HL-60 (cell line): ENCODE results near the gene TMEM156.

Experiments used
- POLR2AphosphoS5 ChIP-seq: IDR thresholded peaks from 2 replicates; pipeline ENCODE4 v1.6.1; 2012; ENCODE audit warnings: low read depth
- TF ChIP-seq, protein P1 (sequence below): IDR thresholded peaks from one replicate; pipeline ENCODE4 v1.5.1; 2011; ENCODE audit warnings: low read length, control low read depth, inconsistent platforms; ENCODE audit not compliant: insufficient read depth
- TF ChIP-seq, protein P2 (sequence below): IDR thresholded peaks from 2 replicates; pipeline ENCODE4 v1.6.1; 2012; ENCODE audit warnings: low read depth; ENCODE audit not compliant: insufficient replicate concordance

DNA sequence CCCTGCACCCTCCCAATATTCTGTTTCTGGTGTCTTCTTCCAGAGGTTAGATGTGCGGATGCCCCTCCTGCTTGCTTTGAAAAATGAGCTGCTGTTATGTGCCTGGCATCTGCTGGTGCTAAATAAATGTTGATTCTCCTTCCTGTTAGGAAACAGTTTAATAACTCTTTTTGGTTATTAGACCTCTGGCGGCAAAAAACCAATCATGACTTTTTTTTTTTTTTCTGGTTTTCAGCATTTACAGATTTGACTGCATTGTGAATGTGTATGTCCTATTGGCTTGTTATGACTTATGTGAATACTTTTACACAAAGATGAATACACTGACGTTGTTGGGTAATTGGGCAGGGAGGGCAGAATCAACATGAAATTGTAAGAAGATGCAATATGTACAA, 13.6 kb upstream of the TMEM156 start:
- TF ChIP-seq, protein P1, sequence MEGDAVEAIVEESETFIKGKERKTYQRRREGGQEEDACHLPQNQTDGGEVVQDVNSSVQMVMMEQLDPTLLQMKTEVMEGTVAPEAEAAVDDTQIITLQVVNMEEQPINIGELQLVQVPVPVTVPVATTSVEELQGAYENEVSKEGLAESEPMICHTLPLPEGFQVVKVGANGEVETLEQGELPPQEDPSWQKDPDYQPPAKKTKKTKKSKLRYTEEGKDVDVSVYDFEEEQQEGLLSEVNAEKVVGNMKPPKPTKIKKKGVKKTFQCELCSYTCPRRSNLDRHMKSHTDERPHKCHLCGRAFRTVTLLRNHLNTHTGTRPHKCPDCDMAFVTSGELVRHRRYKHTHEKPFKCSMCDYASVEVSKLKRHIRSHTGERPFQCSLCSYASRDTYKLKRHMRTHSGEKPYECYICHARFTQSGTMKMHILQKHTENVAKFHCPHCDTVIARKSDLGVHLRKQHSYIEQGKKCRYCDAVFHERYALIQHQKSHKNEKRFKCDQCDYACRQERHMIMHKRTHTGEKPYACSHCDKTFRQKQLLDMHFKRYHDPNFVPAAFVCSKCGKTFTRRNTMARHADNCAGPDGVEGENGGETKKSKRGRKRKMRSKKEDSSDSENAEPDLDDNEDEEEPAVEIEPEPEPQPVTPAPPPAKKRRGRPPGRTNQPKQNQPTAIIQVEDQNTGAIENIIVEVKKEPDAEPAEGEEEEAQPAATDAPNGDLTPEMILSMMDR, result no peak
- TF ChIP-seq POLR2AphosphoS5, result no peak
- TF ChIP-seq, protein P2, sequence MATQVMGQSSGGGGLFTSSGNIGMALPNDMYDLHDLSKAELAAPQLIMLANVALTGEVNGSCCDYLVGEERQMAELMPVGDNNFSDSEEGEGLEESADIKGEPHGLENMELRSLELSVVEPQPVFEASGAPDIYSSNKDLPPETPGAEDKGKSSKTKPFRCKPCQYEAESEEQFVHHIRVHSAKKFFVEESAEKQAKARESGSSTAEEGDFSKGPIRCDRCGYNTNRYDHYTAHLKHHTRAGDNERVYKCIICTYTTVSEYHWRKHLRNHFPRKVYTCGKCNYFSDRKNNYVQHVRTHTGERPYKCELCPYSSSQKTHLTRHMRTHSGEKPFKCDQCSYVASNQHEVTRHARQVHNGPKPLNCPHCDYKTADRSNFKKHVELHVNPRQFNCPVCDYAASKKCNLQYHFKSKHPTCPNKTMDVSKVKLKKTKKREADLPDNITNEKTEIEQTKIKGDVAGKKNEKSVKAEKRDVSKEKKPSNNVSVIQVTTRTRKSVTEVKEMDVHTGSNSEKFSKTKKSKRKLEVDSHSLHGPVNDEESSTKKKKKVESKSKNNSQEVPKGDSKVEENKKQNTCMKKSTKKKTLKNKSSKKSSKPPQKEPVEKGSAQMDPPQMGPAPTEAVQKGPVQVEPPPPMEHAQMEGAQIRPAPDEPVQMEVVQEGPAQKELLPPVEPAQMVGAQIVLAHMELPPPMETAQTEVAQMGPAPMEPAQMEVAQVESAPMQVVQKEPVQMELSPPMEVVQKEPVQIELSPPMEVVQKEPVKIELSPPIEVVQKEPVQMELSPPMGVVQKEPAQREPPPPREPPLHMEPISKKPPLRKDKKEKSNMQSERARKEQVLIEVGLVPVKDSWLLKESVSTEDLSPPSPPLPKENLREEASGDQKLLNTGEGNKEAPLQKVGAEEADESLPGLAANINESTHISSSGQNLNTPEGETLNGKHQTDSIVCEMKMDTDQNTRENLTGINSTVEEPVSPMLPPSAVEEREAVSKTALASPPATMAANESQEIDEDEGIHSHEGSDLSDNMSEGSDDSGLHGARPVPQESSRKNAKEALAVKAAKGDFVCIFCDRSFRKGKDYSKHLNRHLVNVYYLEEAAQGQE, result no peak
